Esophagus muscularis mucosa (tissue), 4 donors: ENCODE measurements around the gene CCDC91. TPM values are rescaled to one million over a fixed set of nuclear protein-coding genes. Genes with fewer than 3 reads are reported as not detected.

Experiments used
- DNase-seq: peaks from one replicate; pipeline ENCODE4 v3.0.0-alpha.2; 2017; ENCODE audit errors: extremely low spot score
- H3K27ac ChIP-seq, 4 donors: fragments of 200-600 bp; sonication (generic); replicated peaks in 1 of 4; 1 replicate in 3 of 4; 2 replicates in 1 of 4; pipeline ENCODE4 v1.5.1; 2016 to 2019; ENCODE audit warnings: mild to moderate bottlenecking in 1 of 4
- H3K27me3 ChIP-seq, 4 donors: fragments of 200-600 bp; sonication (generic); one replicate each; pipeline versions ENCODE4 v1.5.1 to v1.6.0; 2016 to 2019
- H3K36me3 ChIP-seq, 4 donors: fragments of 200-600 bp; sonication (generic); one replicate each; pipeline ENCODE4 v1.5.1; 2016 to 2019
- H3K4me1 ChIP-seq, 4 donors: fragments of 200-600 bp; sonication (generic); one replicate each; pipeline ENCODE4 v1.5.1; 2016 to 2019
- H3K4me3 ChIP-seq, 4 donors: fragments of 200-600 bp; sonication (generic); 1 replicate in 2 of 4; 2 replicates in 2 of 4; pipeline ENCODE4 v1.5.1; 2016 to 2019; ENCODE audit warnings: mild to moderate bottlenecking in 4 of 4, moderate library complexity in 1 of 4
- H3K9me3 ChIP-seq, 4 donors: fragments of 200-600 bp; sonication (generic); 1 replicate in 3 of 4; 2 replicates in 1 of 4; pipeline ENCODE4 v1.5.1; 2016 to 2019
- CTCF ChIP-seq, 3 experiments: fragments of 200-600 bp in 2 of 3; fragments of 450-650 bp in 1 of 3; sonication (generic) in 2 of 3; IDR thresholded peaks; one replicate each; pipeline ENCODE4 v1.5.1; 2017 to 2019; ENCODE audit warnings: antibody characterized with exemption in 3 of 3, mild to moderate bottlenecking in 2 of 3, moderate library complexity in 1 of 3
- EP300 ChIP-seq: sonication (generic); formaldehyde crosslinking; IDR thresholded peaks from one replicate; pipeline ENCODE4 v1.6.1; 2017; ENCODE audit warnings: antibody characterized with exemption
- POLR2A ChIP-seq: fragments of 450-650 bp; IDR thresholded peaks from one replicate; pipeline ENCODE4 v1.6.1; 2017; ENCODE audit warnings: antibody characterized with exemption, moderate library complexity, mild to moderate bottlenecking, low read depth
- POLR2AphosphoS5 ChIP-seq, 2 donors: sonication (generic); formaldehyde crosslinking; IDR thresholded peaks; one replicate each; pipeline ENCODE4 v1.6.1; 2017; ENCODE audit warnings: antibody characterized with exemption in 2 of 2
- WGBS: methylation state at CpG from one replicate; pipeline ENCODE4 v1.1.5; 2018; 5-methylcytosine and 5-hydroxymethylcytosine counted together
- intact Hi-C: fragments of 100-400 bp; cut with DNase I; formaldehyde crosslinking; loops from one replicate; pipeline ENCODE4 v1.15.1; 2023
- total RNA-seq, 4 donors: library from RNA; depleted of rRNA; stranded (reverse); fragments of >200 nt; gene quantifications; one replicate each; pipeline versions ENCODE4 v1.1.0 to v1.2.1, GENCODE V29; 2016

The CCDC91 gene
- total RNA-seq, 4 donors from 2014 or later: 51.1 to 76.4 (median 59.0) TPM

GRCh38 chr12:28202374-28203130, 12.3 kb downstream of the CCDC91 start:
- Histone ChIP-seq H3K27me3 (no peaks in the 10 kb centered on the region), H3K4me1 (peaks cover 0 to 5% (median 0%) of the 10 kb centered on the region in 4 donors), H3K27ac (no peak overlapping the region), H3K36me3 (no peaks in the 10 kb centered on the region), H3K9me3 (no peaks in the 10 kb centered on the region), H3K4me3 (no peak overlapping the region)
- 91% methylated on average over 1 of the region's 1 CpG for WGBS
- no peak for DNase-seq
- intact Hi-C loops: no loop called here
- no peak for TF ChIP-seq POLR2A
- TF ChIP-seq EP300: no peak
- no peak for TF ChIP-seq POLR2AphosphoS5 (IDR thresholded peaks at IDR 0.05)
- TF ChIP-seq CTCF (IDR thresholded peaks at IDR 0.05): no peak

GRCh38 chr12:28209782-28210181, 19.5 kb downstream of the CCDC91 start:
- intact Hi-C loops: no loop called here
- DNase-seq: no peak
- TF ChIP-seq CTCF (IDR thresholded peaks at IDR 0.05) (no peak), POLR2A (no peak), POLR2AphosphoS5 (IDR thresholded peaks at IDR 0.05) (no peak), EP300 (no peak)
- no peak overlapping the region for H3K4me3 ChIP-seq
- no peak overlapping the region for H3K27ac ChIP-seq
- no peaks in the 10 kb centered on the region for H3K27me3 ChIP-seq
- WGBS: 100% methylated on average over 1 of the region's 1 CpG
- H3K4me1 ChIP-seq: peaks cover 0 to 12% (median 4%) of the 10 kb centered on the region in 4 donors
- H3K36me3 ChIP-seq: peaks cover 0 to 6% (median 0%) of the 10 kb centered on the region in 4 donors
- H3K9me3 ChIP-seq: no peaks in the 10 kb centered on the region

- WGBS: 100% methylated on average over 3 of the region's 3 CpGs
- DNase-seq: no peak
- Histone ChIP-seq H3K36me3 (peaks cover 0 to 6% (median 0%) of the 10 kb centered on the region in 4 donors), H3K4me1 (peaks cover 0 to 12% (median 4%) of the 10 kb centered on the region in 4 donors), H3K27ac (no peak overlapping the region), H3K27me3 (no peaks in the 10 kb centered on the region), H3K9me3 (no peaks in the 10 kb centered on the region), H3K4me3 (no peak overlapping the region)
- intact Hi-C loops: no loop called here
- TF ChIP-seq POLR2A: no peak
Observed at GRCh38 chr12:28212182-28212581, 21.9 kb downstream of the CCDC91 start.

- intact Hi-C loops: no loop called here
- TF ChIP-seq CTCF (IDR thresholded peaks at IDR 0.05) (no peak), POLR2A (no peak), POLR2AphosphoS5 (IDR thresholded peaks at IDR 0.05) (no peak), EP300 (no peak)
- H3K36me3 ChIP-seq: no peaks in the 10 kb centered on the region
- H3K4me3 ChIP-seq: no peak overlapping the region
- no peak for DNase-seq
- H3K4me1 ChIP-seq: peaks cover 0 to 12% (median 4%) of the 10 kb centered on the region in 4 donors
- H3K27ac ChIP-seq: no peak overlapping the region
- H3K9me3 ChIP-seq: peaks cover 0 to 6% (median 0%) of the 10 kb centered on the region in 4 donors
- no peaks in the 10 kb centered on the region for H3K27me3 ChIP-seq
Observed at GRCh38 chr12:28215021-28215420, 24.8 kb downstream of the CCDC91 start.

- H3K4me1 ChIP-seq: peaks cover 0 to 12% (median 4%) of the 10 kb centered on the region in 4 donors
- H3K4me3 ChIP-seq: no peak overlapping the region
- H3K9me3 ChIP-seq: peaks cover 0 to 6% (median 0%) of the 10 kb centered on the region in 4 donors
- H3K36me3 ChIP-seq: no peaks in the 10 kb centered on the region
- TF ChIP-seq CTCF (IDR thresholded peaks at IDR 0.05): no peak
- no peak for TF ChIP-seq EP300
- no peak for TF ChIP-seq POLR2AphosphoS5 (IDR thresholded peaks at IDR 0.05)
- TF ChIP-seq POLR2A: no peak
- intact Hi-C loops: no loop called here
- no peak overlapping the region for H3K27ac ChIP-seq
- H3K27me3 ChIP-seq: no peaks in the 10 kb centered on the region
- 93% methylated on average over 2 of the region's 2 CpGs for WGBS
- DNase-seq: no peak
Observed at GRCh38 chr12:28216016-28216415, 25.8 kb downstream of the CCDC91 start.
